ENCODE measurements around the gene CHIT1. TPM values are rescaled to one million over a fixed set of nuclear protein-coding genes. Genes with fewer than 3 reads are reported as not detected.
"Not testable (repeated sequence)": the region's sequence is repeated elsewhere in the genome, so short reads cannot be mapped to it uniquely, and the experiment has no call there.

Gene CHIT1
- total and polyA plus RNA-seq, 4 donors = 0.89 to 4.9 (median 2.0) TPM

- 91 to 92% methylated on average over 2 of the region's 2 CpGs for WGBS, 2 donors
- H3K4me3 ChIP-seq = no peak overlapping the region
Observed at GRCh38 chr1:203251466-203251865, 22.0 kb upstream of the CHIT1 start.

GRCh38 chr1:203250911-203251310 is 21.4 kb upstream of the CHIT1 start:
- Histone ChIP-seq H3K27ac (ENCODE audit: low read depth in 1 of 2, low read length in 1 of 2) (no peak overlapping the region), H3K27me3 (ENCODE audit: control insufficient read depth in 3 of 3, insufficient read depth in 3 of 3, low read length in 2 of 3) (peaks cover 0 to 7% (median 0%) of the 10 kb centered on the region in 3 donors), H3K9me3 (ENCODE audit: control insufficient read depth in 4 of 4, insufficient read depth in 3 of 4, low read length in 3 of 4) (peaks cover 0 to 3% (median 0%) of the 10 kb centered on the region in 4 donors), H3K9ac (ENCODE audit: insufficient read depth in 1 of 2, low read length in 2 of 2) (no peak overlapping the region), H3K4me3 (no peak overlapping the region), H3K4me1 (ENCODE audit: control insufficient read depth in 5 of 5, insufficient read depth in 5 of 5, low read length in 5 of 5) (no peaks in the 10 kb centered on the region), H3K36me3 (ENCODE audit: control insufficient read depth in 4 of 4, insufficient read depth in 4 of 4, low read length in 4 of 4) (no peaks in the 10 kb centered on the region)
- no peak for ATAC-seq (ENCODE audit: insufficient read depth, low FRiP score)
- DNase-seq = no peak
- no peak for TF ChIP-seq CTCF (IDR thresholded peaks at IDR 0.05; ENCODE audit: control extremely low read depth, extremely low read depth)
- 60 to 77% methylated on average over 2 of the region's 2 CpGs for WGBS, 2 donors

More at GRCh38 chr1:203251466-203251865, 22.0 kb upstream of the CHIT1 start:
- Histone ChIP-seq H3K9me3 (ENCODE audit: control insufficient read depth in 4 of 4, insufficient read depth in 3 of 4, low read length in 3 of 4) (peaks cover 0 to 3% (median under 1%) of the 10 kb centered on the region in 4 donors), H3K9ac (ENCODE audit: insufficient read depth in 1 of 2, low read length in 2 of 2) (no peak overlapping the region), H3K4me1 (ENCODE audit: control insufficient read depth in 5 of 5, insufficient read depth in 5 of 5, low read length in 5 of 5) (no peaks in the 10 kb centered on the region), H3K27ac (ENCODE audit: low read depth in 1 of 2, low read length in 1 of 2) (no peak overlapping the region), H3K27me3 (ENCODE audit: control insufficient read depth in 3 of 3, insufficient read depth in 3 of 3, low read length in 2 of 3) (peaks cover 0 to 7% (median 0%) of the 10 kb centered on the region in 3 donors), H3K36me3 (ENCODE audit: control insufficient read depth in 4 of 4, insufficient read depth in 4 of 4, low read length in 4 of 4) (no peaks in the 10 kb centered on the region)
- DNase-seq = no peak
- TF ChIP-seq CTCF (IDR thresholded peaks at IDR 0.05; ENCODE audit: control extremely low read depth, extremely low read depth) = no peak
- no peak for ATAC-seq (ENCODE audit: insufficient read depth, low FRiP score)

GRCh38 chr1:203244776-203245175 is 15.3 kb upstream of the CHIT1 start:
- no peak for TF ChIP-seq CTCF (IDR thresholded peaks at IDR 0.05; ENCODE audit: control extremely low read depth, extremely low read depth)
- no peak for ATAC-seq (ENCODE audit: insufficient read depth, low FRiP score)
- no peak overlapping the region for H3K27ac ChIP-seq (ENCODE audit: low read depth in 1 of 2, low read length in 1 of 2)
- H3K9me3 ChIP-seq (ENCODE audit: control insufficient read depth in 4 of 4, insufficient read depth in 3 of 4, low read length in 3 of 4) = peaks cover 0 to 3% (median 0%) of the 10 kb centered on the region in 4 donors
- no peak for DNase-seq
- no peak overlapping the region for H3K9ac ChIP-seq (ENCODE audit: insufficient read depth in 1 of 2, low read length in 2 of 2)
- no peaks in the 10 kb centered on the region for H3K4me1 ChIP-seq (ENCODE audit: control insufficient read depth in 5 of 5, insufficient read depth in 5 of 5, low read length in 5 of 5)
- no peak overlapping the region for H3K4me3 ChIP-seq
- 46 to 49% methylated on average over 4 of the region's 4 CpGs for WGBS, 2 donors
- H3K36me3 ChIP-seq (ENCODE audit: control insufficient read depth in 4 of 4, insufficient read depth in 4 of 4, low read length in 4 of 4) = no peaks in the 10 kb centered on the region
- H3K27me3 ChIP-seq (ENCODE audit: control insufficient read depth in 3 of 3, insufficient read depth in 3 of 3, low read length in 2 of 3) = no peaks in the 10 kb centered on the region

GRCh38 chr1:203241708-203242107 is 12.2 kb upstream of the CHIT1 start:
- H3K9me3 ChIP-seq (ENCODE audit: control insufficient read depth in 4 of 4, insufficient read depth in 3 of 4, low read length in 3 of 4); H3K4me3 ChIP-seq; H3K27ac ChIP-seq (ENCODE audit: low read depth in 1 of 2, low read length in 1 of 2); H3K4me1 ChIP-seq (ENCODE audit: control insufficient read depth in 5 of 5, insufficient read depth in 5 of 5, low read length in 5 of 5); H3K36me3 ChIP-seq (ENCODE audit: control insufficient read depth in 4 of 4, insufficient read depth in 4 of 4, low read length in 4 of 4); DNase-seq; ATAC-seq (ENCODE audit: insufficient read depth, low FRiP score); H3K27me3 ChIP-seq (ENCODE audit: control insufficient read depth in 3 of 3, insufficient read depth in 3 of 3, low read length in 2 of 3); H3K9ac ChIP-seq (ENCODE audit: insufficient read depth in 1 of 2, low read length in 2 of 2): not testable (repeated sequence)
- WGBS, 2 donors = 86 to 92% methylated on average over 5 of the region's 5 CpGs
